GM18951 (cell line): ENCODE data around the gene STKLD1.
A peak's percentile ranks its signal among the peaks of the same experiment; 100 is the strongest.
"Not testable (repeated sequence)": the region's sequence is repeated elsewhere in the genome, so short reads cannot be mapped to it uniquely, and the experiment has no call there.

Experiments used
- POLR2A ChIP-seq: IDR thresholded peaks from 4 replicates; pipeline ENCODE4 v1.6.1; 2011; ENCODE audit warnings: mild to moderate bottlenecking; ENCODE audit not compliant: insufficient read length, insufficient read depth; ENCODE audit errors: extremely low read depth
- in situ Hi-C: fragments of 300-500 bp; cut with MboI; formaldehyde crosslinking; loops from one replicate; pipeline ENCODE4 v1.12.0; 2022; ENCODE audit warnings: low sequenced_read_pairs, mixed read lengths, inconsistent platforms; ENCODE audit not compliant: unreplicated experiment

The STKLD1 gene

DNA sequence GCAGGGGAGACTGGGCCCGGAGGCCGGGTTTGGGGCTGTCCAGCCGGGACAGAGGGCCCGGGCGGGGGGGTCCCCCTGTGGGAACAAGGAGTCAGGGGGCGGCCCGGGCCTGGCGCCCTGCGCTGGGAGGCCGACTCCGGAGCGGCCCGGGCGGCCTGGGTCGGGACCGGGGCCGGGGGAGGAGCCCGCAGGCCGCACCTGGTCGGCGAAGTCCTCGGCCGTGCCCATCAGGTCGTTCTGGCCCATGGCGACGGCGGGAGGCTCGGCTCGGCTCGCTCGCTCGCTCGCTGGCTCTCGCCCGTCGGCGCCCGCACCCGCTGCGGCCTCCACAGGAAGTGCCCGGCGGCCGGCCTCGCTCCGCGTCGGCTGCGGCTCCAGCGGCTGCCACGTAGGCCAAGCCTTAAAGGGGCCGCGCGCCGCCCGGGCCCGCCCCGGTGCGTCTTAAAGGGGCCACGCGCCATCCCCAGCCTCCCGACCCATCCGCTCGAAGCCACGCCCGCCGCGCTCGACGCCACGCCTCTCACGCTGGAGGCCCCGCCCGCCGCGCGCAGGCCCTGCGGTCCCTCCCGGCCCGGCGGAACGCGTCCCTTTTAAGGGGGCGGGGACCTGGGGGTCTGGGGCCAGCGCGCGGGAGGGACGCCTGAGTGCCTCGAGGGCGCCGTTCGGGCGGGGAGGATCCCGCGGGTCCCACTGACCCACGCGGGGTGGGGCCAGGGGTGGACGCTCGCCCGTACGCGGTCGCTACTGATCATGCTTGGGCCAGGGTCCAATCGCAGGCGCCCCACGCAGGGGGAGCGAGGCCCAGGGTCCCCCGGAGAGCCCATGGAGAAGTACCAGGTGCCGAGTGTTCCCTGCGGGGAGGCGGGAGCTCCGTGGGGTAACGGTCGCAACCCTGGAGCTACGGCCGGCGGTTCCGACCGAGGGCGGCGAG is at the start of gene STKLD1, which contains the start of gene SURF4:
TSS of gene STKLD1 (plus strand) at position 643 of the 931 bp plus-strand sequence. CDS start at position 751, 108 bp downstream.
TSS of gene SURF4 (minus strand) at position 337 of the 931 bp plus-strand sequence. CDS start at position 246, 91 bp downstream.
- TF ChIP-seq POLR2A = peak; percentile 92
- in situ Hi-C loops = no loop called here

DNA sequence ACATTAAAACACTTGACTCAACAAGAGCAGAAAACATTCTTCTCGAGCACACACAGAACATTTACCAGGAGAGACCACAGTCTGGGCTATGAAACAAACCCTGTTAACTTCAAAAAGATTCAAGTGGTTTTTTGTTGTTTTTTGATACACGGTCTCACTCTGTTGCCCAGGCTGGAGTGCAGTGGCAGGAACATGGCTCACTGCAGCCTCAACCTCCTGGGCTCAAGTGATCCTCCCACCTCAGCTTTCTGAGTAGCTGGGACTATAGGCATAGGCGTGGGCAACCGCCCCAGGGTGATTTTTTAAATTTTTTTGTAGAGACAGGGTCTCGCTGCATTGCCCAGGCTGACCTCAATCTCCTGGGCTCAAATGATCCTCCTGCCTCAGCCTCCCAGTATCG is 49.1 kb upstream of the STKLD1 start:
- in situ Hi-C loops = not testable (repeated sequence)

DNA sequence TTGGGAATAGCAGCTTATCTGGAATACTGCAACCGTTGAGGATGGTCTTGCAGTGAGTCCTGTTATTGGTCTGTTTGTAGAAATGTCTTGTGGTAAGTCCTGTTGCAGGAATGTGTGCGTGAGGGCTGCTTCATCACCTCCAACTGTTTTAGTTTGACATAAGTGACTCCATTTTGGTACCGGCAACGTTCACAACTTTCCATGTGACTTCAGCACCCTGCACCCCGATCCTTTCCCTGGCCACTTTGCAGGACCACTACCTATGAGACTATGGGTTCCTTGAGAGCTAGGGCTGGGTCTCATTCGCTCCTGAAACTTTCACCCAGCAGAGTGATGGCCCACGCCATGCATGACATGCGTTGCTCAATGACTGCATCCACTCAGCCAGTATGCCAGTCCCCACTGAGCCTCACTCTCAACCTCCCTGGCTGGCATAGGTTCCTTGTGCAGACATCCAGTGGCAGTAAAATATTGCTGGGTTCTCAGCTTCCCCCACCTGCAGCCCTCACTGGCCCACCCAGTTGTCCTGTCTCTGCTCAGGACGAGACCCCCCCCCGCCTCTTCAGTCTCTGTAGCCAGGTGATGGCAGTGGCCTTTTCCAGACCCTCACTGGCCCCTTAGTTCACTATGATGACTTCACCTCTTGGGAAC is 48.2 kb upstream of the STKLD1 start:
- in situ Hi-C loops = no loop called here
- TF ChIP-seq POLR2A = no peak

DNA sequence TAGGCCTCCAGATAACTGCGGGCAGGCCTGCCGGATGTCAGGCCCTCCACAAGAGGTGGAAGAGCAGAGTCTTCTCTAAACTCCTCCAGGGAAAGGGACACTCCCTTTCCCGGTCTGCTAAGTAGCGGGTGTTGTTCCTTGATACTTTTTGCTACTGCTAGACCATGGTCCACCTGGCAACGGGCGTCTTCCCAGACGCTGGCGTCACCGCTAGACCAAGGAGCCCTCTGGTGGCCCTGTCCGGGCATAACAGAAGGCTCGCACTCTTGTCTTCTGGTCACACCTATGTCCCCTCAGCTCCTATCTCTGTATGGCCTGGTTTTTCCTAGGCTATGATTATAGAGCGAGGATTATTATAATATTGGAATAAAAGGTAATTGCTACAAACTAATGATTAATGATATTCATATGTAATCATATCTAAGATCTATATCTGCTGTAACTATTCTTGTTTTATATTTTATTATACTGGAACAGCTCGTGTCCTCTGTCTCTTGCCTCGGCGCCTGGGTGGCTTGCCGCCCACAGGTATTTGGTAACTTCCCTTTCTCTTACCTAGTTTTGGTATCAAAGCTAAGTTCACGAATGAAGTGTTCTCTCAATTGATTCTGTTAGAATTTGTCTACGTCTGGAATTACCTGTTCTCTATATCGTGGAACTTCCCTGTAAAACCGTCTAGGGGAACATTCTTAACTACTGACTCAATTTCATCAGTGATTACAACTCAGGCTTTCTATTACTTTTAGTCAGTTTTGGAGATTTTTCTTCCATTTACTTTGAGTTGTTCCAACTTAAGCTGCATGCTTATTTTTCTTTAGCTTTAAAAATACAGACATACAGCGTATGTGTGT is 46.6 kb upstream of the STKLD1 start:
- in situ Hi-C loops = not testable (repeated sequence)

DNA sequence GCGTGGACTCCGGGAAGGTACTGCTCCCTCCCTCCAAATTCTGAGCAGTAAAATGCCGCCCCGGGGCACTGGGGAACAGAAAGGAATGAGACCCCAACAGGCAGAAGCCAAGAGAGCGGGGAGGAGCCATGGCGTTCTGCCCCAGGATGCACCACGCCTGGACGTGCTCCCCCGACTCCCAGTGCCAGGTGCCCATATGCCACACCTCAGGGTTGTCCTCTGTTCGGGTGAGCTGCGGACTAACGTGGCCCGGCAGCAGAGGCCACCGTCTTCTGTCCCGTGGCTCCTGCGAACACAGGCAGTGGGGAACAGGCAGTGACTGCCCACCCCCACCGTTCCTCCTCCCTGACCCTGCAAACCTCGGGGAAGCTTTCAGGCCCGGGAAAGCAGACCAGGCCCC is 44.9 kb upstream of the STKLD1 start:
- TF ChIP-seq POLR2A = no peak
- in situ Hi-C loops = no loop called here

DNA sequence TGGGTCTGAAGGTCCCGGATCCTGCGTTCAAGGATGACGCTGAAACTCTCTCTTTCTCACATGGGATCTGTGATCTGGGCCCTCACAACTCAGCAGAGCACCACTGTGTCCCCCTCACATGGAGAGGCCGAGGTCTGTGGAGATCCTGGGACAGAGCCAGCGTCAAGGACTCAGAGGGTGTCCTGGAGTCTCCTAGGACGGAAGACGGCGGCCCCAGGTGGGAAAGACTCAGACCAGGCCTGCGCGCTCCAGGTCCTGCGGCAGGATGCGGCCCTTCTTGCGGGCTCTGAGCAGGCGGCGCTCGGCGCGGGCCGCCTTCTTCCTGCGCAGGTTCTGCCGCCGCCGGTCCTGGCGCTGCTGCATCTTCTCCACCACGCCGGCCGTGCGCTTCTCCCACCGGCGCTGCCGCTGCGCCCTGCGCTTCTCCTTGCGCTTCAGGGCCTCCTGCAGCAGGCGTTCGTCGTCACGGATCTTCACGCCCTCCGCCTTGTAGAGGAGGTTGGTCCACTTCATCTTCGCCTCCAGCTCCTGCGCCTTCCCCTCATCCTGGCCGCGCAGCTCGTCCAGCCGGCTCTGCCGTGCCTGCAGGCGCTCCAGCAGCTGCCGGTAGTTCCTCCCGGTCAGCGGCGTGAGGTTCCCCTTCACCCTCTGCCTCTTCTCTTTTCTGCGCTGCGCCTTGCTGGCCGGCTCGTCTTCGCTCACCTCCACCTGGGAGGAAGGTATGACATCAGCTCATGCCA is 44.4 kb upstream of the STKLD1 start:
- TF ChIP-seq POLR2A = no peak
- in situ Hi-C loops = no loop called here

DNA sequence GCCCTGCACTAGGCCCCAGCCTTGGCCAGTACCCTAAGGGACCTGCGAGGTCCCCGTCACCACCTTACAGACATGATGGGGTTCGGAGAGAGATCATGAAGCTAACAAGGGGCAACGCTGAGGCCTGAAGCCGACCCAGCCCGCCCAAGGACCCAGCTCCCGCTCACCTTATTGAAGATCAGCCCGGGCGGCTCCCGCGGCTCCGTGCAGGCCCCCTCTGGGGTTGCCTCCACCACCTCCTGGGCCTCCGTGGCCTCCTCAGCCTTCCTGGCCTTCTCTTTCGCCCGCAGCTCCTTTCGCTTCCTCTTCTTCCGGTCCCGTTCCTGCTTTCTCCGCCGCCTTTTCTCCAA is 43.8 kb upstream of the STKLD1 start:
- no peak for TF ChIP-seq POLR2A
- in situ Hi-C loops = no loop called here

DNA sequence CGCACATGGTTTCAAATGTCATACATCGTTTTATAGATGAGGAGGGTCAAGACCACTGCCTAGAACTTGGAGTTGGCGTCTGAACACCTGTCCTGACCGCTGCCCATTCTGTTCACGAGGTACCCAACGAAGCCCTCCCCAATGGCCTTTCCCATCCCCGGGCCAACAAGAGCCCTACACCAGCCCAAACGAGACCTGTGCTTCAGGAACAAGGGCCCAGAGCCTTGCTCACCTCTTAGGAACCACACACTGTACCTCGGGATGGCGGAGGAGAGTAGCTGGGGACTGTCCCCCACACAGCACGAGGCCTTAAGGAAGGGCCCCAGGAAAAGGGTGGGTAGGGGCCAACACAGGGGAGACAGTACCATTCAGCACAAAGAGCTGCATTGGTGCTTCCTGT is 43.2 kb upstream of the STKLD1 start:
- in situ Hi-C loops = no loop called here
- no peak for TF ChIP-seq POLR2A

DNA sequence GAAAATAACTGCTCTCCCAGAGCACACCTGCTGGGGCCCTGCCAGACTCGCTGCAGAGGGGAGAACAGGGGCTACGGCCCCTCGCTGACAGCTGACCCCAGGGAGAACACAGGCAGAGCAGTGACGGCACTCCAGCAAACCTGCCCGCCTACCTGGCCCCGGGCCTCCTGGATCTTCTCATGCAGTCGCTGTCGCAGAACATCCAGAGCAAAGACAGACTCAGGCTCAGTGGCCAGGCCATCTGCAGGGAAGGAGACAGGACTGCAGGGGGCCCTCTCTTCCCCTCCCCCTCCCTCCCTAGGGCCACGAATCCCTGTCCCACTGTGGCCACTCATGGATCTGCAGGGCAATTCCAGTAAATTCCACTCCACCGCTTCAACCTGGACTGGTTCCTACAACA is 42.6 kb upstream of the STKLD1 start:
- in situ Hi-C loops = no loop called here
- no peak for TF ChIP-seq POLR2A

DNA sequence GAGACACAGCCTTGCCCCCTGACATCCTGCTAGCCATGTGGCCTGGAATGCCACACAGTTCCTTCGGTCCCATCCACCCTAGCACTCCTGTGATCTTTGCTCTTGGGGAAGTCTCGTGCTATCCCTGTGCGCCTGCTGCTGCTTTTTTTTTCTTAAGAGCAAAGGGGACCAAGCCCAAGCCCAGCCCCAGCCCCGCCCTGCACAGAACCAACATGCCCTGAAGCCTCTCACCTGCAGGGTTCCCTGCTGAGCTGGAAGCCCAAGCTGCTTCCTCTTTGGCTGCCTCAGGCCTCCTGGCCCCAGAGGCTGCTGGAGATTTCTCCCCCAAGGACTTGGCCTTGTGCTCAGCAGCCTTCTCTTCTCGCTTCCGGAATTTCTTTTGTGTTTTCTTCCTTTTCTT is 42.0 kb upstream of the STKLD1 start:
- no peak for TF ChIP-seq POLR2A
- in situ Hi-C loops = no loop called here

DNA sequence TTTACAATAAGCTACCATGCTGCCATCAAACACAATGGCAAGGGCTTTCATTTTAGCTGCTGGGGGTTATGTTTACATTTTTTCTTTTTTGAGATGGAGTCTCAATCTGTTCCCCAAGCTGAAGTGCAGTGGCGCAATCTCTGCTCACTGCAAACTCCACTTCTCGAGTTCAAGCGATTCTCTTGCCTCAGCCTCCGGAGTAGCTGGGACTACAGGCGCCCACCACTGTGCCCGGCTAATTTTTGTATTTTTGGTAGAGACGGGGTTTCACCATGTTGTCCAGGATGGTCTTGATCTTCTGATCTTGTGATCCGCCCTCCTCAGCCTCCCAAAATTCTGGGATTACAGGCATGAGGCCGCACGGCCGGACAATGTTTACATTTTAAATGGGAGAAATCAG is 41.3 kb upstream of the STKLD1 start:
- in situ Hi-C loops = not testable (repeated sequence)

DNA sequence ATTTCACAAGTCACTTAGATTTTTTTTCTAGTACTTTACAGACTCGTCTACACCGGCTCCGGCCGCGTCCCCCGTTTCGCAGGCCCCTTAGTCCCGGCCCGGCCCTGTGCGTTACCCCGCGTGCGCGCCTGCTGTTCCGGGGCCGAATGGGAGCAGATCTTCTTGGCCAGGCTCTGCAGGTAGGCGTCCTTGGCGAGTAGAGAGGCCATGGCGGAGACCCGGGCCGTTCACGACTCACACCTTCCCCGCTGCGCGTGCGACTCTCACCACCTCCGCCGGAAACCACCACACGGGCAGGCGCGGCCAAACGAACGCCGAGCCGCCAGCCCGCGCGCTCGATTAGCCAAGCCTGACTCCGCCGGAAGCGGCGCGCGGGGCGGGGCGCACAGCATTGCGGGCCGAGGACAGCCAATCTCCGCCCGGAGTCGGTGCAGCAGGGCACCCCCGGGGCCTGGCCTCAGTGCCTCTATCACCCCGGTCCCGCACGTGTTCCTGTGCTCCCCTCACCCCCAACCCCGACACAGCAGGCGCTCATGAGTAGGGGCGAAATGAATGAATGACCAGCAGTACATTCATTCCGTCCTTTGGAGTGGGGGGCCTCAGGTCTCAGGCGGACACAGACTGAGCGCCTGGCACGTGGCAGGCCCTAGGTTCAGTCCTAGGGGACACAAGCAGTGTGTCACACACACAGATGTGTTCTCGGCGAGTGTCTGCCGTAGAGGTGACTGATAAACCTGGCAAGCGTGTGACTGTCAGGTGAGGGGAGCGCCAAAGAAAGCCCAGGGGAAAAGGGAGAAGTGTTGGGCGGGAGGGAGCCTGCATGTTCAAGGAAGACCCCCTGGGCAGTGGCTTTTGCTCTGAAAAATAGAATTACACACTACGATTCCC is 40.0 kb upstream of the STKLD1 start, which contains the start of gene SURF6:
TSS of gene SURF6 (minus strand) at position 265 of the 888 bp plus-strand sequence. CDS start at position 209, 56 bp downstream.
- in situ Hi-C loops = no loop called here
- TF ChIP-seq POLR2A = peak; percentile 84
